GM21423 (cell line): ENCODE measurements around the gene FMOD.

Experiments
- ATAC-seq: cut with Tn5 transposase; IDR thresholded peaks from one replicate; pipeline ENCODE4 v1.9.1; 2021; ENCODE audit warnings: mild to moderate bottlenecking, moderate library complexity; ENCODE audit not compliant: unreplicated experiment

Gene FMOD

DNA sequence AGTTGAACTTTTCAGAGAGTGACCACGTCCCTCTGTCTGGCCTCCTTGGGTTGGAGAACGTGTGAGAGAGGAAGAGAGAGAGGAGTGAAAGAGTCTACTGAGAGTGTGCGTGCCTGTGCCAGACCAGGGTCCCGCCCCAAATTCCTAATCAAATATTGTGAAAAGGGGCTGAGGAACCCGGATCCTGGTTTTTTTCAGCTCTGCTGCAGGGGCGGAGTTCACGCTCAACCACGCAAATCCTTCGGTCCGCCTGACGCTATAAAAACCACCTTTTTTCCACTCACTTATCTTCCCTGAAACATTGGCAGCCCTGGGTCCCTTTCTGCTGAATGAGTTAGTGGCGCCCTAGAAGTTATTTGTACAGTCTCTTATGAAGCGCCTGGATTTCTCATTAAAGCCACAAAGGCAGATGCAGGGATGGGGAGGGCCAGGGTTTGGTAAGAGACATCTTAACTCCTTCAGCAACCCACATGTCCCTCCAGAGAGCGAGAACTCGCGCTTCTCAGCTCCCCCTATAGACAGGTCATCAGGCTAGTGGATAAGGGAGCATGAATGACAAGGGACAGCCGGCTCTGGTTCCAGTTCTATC, at the start of gene FMOD:
FMOD (minus strand) TSS at position 86 of the 589 bp plus-strand sequence. CDS start 2,852 bp downstream, outside the sequence.
- no peak for ATAC-seq

DNA sequence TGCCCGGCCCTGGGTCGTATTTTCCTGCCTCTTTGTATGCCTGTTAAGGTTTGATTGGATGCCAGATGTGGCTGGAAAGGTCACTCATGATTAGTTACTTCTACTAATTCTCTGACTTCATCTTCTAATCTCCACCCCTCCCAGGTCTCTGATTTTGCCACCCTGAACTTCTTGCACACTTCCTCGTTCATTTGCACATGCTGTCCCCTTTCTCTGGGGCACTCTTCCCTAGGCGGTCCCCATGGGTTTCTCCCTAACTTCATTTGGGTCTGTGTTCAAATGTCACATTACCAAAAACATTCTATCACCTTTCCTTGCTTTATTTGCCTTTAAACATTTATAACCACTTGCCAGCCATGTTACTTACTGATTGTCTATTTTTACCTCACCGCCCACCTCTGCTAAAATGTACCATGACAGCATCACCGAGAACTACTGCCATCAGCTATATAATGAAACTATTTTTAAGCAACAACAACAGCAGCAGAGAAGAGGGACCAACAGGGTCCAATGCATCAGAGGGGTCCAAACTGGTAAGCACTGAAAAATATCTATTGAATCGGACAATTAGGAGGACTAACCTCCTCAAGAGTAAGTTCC, 45.8 kb upstream of the FMOD start:
- no peak for ATAC-seq

DNA sequence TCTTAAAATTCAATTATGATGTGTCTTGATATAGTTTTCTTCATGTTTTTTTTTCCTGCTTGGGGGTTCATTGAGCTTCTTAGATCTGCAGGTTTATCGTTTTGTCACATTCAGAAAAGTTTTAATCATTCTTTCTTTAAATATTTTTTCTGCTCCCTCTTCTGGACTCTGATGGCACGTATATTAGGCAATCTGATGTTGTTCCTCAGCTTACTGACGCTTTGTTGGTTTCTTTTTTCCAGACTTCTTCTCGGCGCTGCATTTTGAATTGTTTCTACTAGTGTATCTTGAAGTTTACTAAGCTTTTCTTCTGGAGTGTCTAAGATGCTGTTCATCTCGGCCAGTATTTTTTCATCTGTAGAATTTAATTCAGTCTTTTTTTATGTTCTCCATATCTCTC, 44.8 kb upstream of the FMOD start:
- no peak for ATAC-seq

GRCh38 chr1:203390298-203390697, 39.4 kb upstream of the FMOD start:
- ATAC-seq = no peak

DNA sequence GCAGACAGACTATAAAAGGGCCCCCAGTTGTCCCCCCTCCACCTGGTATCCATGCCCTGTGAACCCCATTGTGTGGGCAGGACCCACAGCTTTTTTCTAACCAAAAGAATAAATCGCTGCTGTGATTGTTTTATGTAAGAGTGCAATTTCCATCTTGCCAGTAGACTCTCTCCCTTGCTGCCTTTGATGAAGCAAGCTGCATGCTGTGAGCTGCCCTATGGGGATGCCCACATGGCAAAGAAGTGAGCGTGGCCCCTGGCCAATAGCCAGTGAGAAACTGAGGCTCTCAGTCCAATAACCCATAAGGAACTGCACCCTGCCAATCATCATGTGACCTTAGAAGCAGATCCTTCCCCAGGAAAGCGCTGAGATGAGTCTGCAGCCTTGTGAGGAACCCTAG, 37.8 kb upstream of the FMOD start:
- no peak for ATAC-seq

DNA sequence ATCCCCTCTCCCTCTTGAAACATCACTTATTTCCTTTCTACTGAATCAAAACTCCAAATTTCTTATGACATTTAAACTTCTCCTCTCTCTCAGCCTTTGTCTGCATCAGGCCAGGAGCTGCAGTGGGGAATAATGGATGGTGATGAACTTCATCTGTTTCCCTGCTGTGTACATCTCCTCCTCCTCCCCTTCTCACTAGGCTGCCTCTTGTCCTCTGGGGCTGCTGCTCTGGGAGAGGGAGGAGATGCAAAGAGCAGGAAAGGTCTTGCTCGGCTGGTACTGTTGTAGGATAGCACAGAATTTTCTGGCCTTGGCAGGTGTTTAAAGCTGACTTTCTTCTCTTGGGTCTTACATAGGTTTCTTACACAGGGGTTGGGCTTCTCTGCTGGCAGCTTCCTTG, 31.1 kb upstream of the FMOD start:
- ATAC-seq = no peak

- peak; percentile 65 for ATAC-seq
Observed at GRCh38 chr1:203381151-203381751, 30.3 kb upstream of the FMOD start.

DNA sequence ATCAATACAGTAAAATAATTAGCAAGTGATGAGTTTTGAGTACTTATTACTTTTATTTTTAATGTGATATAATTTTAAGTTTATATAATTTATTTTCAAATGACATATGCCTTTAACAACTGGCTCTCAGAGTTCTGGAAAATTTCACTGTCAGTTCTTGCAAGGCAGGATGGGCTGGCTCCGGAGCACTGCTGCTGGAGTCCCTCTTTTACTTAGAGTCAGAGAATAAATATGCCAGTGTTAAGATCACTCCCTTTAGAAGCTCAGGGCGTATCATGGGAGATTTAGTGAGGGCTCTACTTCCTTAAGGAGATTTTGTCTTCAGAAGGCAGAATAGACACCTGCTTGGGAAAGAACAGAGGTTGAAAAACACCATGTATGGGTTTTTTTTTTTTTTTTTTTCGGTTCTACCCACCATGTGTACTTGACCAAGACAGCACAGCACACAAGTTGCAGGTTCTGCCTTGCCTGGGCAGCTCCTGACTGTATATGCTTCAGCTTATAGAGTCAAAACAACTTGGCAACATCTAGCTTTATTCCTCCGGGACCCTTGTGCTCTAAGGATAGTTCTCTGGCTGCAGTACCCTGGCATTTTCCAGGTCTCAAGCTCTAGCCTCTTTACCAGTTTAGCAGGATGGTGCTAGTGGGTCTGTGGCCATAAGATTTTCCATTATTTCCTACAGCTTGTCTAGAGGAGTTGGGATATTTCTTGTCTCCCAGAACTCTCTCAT, 29.7 kb upstream of the FMOD start:
- peak; percentile 35 for ATAC-seq

GRCh38 chr1:203379825-203380224, 28.9 kb upstream of the FMOD start:
- ATAC-seq = no peak

DNA sequence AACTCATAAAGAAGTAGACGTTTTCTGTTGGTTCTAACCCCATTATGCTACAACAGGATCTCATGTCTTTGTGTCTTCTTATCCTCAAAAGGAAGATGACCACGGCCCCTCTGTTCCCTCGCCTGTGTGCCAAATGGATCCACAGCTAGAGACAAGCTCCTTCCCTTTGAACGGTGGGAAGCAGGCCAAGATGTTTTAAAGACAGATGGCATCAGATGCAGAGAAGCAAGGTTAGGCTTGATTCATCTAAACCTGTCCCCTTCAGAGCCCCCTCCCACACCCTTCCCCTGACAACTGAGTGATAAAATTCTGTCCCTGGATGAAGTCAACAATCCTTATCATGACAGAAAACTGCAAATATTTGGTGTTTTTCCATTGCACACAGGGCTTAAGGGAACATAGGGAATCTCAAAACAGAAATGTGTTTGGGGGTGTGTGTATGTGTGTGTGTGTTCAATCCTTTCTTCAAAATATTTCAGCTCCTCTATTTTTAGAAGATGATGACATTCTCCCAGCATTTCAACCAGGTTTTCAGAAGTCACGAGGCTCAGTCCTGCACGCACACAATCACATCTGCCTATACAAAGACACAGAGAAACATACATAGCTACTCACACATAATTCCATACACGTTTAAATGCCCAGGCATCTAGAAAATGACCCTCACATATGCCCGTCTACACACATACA, 27.8 kb upstream of the FMOD start:
- ATAC-seq = no peak

GRCh38 chr1:203373991-203374390, 23.1 kb upstream of the FMOD start:
- no peak for ATAC-seq

DNA sequence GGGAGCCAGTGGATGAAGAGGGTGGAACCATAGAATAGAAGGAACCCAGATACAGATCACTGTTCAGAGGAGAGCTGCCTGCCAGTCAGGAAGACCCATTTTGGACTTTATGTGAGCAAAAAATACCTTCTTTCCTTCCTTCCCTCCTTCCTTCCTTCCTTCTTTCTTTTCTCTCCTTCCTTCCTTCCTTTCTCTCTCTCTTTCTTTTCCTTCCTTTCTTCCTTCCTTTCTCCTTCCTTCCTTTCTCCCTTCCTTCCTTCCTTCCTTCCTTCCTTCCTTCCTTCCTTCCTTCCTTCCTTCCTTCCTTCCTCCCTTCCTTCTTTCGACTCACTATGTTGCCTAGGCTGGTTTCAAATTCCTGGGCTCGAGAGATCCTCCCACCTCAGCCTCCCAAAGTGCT, 22.1 kb upstream of the FMOD start:
- ATAC-seq = no peak

- no peak for ATAC-seq
Observed at GRCh38 chr1:203371288-203371687, 20.4 kb upstream of the FMOD start.

GRCh38 chr1:203369666-203370065, 18.7 kb upstream of the FMOD start:
- ATAC-seq = no peak

GRCh38 chr1:203368624-203369451, 17.9 kb upstream of the FMOD start:
- no peak for ATAC-seq

- no peak for ATAC-seq
Observed at GRCh38 chr1:203367057-203367456, 16.1 kb upstream of the FMOD start.

- ATAC-seq = no peak
Observed at GRCh38 chr1:203366476-203366875, 15.6 kb upstream of the FMOD start.

GRCh38 chr1:203364806-203365205, 13.9 kb upstream of the FMOD start:
- ATAC-seq = no peak

DNA sequence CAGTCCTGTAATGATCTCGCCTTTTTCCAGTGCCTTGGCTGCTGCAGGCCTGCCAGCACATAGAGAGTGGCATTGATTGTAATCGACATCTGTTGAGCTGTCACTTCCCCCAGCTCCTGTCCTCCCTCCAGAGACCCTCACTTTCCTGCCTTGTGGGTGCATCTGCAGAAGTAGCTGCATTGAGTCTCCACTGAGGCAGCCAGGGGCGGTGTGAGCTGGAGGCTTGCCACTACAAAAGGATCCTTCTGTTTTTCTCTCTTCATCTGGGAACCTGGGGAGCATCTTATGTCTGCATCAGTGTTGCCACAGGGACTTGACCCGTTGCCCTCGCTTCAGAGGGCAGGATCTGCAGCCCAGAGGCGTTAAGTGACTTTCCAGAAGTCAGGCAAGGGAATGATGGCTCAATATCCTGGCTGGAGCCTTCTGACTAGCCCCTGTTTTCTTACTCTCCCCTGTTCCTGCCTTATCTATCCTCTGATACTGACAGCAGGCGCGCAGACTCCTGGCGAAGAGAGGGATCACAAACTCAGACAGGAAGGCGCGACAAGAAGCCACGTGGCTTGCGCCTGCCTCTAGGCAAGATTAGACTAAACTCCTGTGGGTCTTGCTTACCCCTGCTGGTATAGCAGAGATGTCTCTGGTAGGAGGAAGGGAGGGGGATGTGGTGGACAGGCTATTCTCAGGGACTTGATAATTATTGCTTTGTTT, 13.3 kb upstream of the FMOD start:
- no peak for ATAC-seq

- no peak for ATAC-seq
Observed at GRCh38 chr1:203362720-203363025, 11.8 kb upstream of the FMOD start.
